Superior temporal gyrus (tissue), 1 donor: ENCODE measurements around the gene TBX15.
"Not testable (repeated sequence)": the region's sequence is repeated elsewhere in the genome, so short reads cannot be mapped to it uniquely, and the experiment has no call there.

Experiments used
- DNase-seq: peaks from one replicate; pipeline ENCODE4 v3.0.0-alpha.2; 2016; ENCODE audit errors: extremely low spot score

The TBX15 gene

GRCh38 chr1:118958937-118959631 lies 29.1 kb downstream of the TBX15 start:
- DNase-seq: no peak

- DNase-seq: no peak
Measured at GRCh38 chr1:118958140-118958539, 30.0 kb downstream of the TBX15 start.

- not testable (repeated sequence) for DNase-seq
Measured at GRCh38 chr1:118957579-118957978, 30.6 kb downstream of the TBX15 start.

GRCh38 chr1:118954301-118954905 lies 33.7 kb downstream of the TBX15 start:
- DNase-seq: no peak

GRCh38 chr1:118951270-118951936 lies 36.7 kb downstream of the TBX15 start:
- DNase-seq: no peak

- DNase-seq: no peak
Measured at GRCh38 chr1:118949315-118949714, 38.8 kb downstream of the TBX15 start.

GRCh38 chr1:118948846-118949245 lies 39.3 kb downstream of the TBX15 start:
- no peak for DNase-seq

- DNase-seq: no peak
Measured at GRCh38 chr1:118948351-118948750, 39.8 kb downstream of the TBX15 start.

GRCh38 chr1:118947790-118948189 lies 40.4 kb downstream of the TBX15 start:
- DNase-seq: no peak

- DNase-seq: no peak
Measured at GRCh38 chr1:118947003-118947765, 41.0 kb downstream of the TBX15 start.

- DNase-seq: no peak
Measured at GRCh38 chr1:118945489-118945888, 42.7 kb downstream of the TBX15 start.

- no peak for DNase-seq
Measured at GRCh38 chr1:118944546-118944945, 43.6 kb downstream of the TBX15 start.

- no peak for DNase-seq
Measured at GRCh38 chr1:118944133-118944532, 44.0 kb downstream of the TBX15 start.

- DNase-seq: no peak
Measured at GRCh38 chr1:118940957-118941356, 47.2 kb downstream of the TBX15 start.

GRCh38 chr1:118937413-118938072 lies 50.6 kb downstream of the TBX15 start:
- DNase-seq: no peak

- no peak for DNase-seq
Measured at GRCh38 chr1:118934706-118935105, 53.4 kb downstream of the TBX15 start.

GRCh38 chr1:118933051-118933781 lies 54.9 kb downstream of the TBX15 start:
- DNase-seq: no peak

GRCh38 chr1:118931876-118932275 lies 56.3 kb downstream of the TBX15 start:
- DNase-seq: no peak

- no peak for DNase-seq
Measured at GRCh38 chr1:118928739-118929554, 59.2 kb downstream of the TBX15 start.
